NCI-H187 (cell line): ENCODE measurements around the gene BRAT1.
A peak's percentile ranks its signal among the peaks of the same experiment; 100 is the strongest.

Experiments
- DNase-seq, 2 experiments: peaks; one replicate each; lab custom pipeline; 2025; lab: John Stamatoyannopoulos, UW

The BRAT1 gene

DNA sequence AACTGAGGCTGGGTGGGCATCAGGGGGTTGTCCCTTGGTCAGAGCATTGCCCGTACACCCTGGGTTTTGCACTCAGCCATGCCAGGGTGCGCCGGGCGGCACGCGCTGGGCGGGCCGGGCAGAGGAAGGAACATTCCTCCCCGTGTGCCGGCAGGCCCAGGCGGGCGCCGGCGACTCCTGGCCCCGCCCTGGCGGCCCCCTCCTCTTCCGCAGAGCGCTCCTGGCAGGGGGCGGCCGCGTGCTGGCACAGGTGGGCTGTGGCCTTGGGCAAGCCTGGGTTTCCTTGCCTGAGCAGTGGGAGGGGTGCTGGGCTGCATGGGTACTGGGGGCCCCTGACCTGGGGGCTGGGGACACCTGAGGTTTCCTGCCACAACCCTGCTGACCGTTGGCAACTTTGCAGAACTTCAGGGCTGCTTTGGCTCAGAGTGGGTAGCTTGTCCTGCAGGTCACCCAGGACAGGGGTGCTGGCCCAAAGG lies 31.8 kb downstream of the BRAT1 start:
- peak; percentile 43 to 78 for DNase-seq

DNA sequence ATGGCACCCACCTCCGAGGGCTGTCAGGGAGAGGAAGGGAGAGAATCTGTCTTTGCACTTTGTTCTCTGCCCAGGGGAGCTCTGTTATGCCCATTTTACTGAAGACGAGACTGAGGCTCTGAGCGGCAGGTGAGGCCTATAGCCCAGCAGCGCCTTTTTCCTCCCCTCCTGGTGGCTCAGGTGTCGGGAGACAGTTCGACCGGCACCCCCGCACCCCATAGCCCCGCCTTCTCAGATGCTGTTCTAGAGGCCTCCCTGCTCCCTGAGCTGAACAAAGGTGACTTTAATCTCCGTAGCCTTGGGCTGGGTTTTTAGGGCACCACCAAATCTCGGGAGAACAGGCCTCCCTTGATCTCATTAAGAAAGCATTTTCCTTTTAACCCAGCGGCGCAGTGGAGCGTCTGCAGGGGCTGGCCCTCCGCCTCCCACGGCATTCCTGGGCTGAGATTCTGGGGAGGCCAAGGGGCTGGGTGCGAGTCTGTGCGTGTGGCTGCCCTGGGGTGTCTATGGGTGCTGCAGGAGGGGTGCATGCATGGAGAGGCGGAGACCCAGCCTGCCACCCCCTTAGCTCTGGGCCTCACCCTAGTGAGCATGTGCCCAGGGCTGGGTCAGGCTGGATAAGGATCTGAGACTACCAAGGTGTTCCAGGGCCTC lies 32.4 kb downstream of the BRAT1 start:
- peak in 1 of 2 experiments; percentile 31 for DNase-seq

DNA sequence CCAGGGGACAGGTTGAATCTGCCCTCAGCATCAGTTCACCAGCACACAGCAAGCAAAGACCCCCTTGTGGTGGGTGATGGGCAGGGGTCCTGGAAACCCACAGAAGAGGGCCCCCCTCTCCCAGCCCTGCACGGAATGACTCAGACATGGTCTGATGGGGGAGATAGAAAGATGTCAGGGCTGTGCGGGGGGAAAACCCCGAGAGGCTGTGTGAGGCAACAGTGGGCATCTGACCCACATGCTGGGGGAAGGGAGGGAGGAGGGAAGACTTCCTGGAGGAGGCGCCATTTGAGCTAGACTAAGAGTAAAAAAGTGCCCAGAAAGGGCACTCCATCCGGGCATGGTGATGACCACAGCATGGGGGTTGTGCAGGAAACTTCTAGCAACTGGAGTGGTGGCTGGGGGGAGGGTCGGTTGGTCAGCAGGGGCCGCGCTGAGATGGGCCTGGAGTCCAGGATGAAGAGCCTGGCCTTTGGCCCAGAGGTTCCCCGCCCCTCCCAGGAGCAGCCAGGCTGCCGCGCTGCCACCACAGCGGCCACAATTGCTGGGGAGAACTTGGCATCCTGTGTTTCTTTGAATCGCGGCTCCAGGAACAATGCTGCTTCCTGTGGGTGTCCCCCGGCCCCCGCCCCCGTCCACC lies 33.3 kb downstream of the BRAT1 start:
- no peak for DNase-seq

DNA sequence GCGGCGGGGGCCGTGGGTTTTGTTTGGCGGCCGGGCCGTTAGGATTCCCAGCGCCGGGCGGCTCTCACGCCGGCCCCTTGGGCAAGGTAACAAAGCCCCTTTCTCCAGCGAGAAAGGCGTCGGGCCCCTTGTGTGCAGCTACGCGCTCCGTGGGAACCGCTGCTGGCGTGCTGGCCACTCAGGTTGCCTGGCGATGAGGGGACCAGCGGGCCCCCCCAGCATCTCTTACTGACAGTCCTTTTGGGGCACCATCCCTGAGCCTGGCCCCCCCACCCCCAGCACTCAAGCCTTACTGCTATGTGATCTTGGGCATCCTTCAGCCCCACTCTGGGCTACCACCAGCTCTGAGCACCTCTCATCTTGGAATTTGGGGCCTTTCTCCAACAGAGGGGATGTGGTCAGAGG lies 34.0 kb downstream of the BRAT1 start:
- DNase-seq, result no peak

DNA sequence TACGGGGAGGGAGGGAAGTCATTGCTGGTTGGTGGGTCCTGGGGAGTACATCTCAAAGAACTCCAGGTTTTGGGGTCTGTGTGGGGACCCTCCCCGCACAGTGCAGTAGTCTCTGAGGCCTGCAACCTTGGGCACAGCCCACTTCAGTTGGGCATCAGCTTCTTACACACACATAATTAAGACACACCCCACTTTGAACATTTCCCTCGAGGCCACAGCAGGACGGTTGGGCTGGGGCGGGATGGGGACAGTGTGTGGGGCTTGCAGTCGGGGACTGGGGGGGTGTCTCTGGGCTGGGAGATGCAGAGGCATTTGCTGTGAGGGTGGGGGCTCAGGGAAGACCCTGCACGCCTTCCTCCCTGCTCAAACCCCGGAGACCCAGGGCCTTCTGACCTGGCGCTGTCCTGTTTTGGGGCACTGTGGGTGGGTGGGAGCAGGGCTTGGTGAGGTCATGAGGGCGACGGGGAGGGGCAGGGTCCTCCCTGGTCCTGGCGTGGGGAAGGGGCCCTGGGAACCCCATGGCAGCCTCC lies 34.5 kb downstream of the BRAT1 start:
- DNase-seq, result peak in 1 of 2 experiments; percentile 18

DNA sequence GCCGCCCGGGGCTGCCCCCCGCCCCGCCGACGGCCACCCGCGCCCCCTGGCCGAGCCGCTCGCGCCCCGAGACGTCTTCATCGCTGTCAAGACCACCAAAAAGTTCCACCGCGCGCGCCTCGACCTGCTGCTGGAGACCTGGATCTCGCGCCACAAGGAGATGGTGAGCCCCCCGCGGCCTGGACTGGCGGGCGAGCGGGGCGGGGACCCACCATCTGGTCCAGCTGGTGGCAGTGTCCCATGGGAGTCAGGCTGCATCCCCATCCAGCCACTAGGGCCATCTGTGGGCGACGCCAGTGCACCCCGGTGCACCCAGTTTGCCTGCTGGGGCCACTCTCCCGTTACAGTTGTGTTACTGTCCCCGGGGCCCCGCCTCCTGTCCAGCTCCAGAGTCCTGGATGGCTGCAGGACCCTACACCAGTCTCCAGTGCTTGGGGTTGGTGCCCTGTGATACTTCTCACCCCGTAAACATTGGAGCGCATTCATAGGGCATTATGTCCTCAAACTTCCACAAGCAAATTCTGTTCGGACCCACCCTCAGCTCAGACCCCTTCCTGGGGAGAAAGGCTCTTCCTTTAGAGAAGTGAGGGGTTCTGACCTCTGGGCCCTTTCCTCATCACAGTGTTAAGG lies 35.1 kb downstream of the BRAT1 start:
- DNase-seq, result no peak

DNA sequence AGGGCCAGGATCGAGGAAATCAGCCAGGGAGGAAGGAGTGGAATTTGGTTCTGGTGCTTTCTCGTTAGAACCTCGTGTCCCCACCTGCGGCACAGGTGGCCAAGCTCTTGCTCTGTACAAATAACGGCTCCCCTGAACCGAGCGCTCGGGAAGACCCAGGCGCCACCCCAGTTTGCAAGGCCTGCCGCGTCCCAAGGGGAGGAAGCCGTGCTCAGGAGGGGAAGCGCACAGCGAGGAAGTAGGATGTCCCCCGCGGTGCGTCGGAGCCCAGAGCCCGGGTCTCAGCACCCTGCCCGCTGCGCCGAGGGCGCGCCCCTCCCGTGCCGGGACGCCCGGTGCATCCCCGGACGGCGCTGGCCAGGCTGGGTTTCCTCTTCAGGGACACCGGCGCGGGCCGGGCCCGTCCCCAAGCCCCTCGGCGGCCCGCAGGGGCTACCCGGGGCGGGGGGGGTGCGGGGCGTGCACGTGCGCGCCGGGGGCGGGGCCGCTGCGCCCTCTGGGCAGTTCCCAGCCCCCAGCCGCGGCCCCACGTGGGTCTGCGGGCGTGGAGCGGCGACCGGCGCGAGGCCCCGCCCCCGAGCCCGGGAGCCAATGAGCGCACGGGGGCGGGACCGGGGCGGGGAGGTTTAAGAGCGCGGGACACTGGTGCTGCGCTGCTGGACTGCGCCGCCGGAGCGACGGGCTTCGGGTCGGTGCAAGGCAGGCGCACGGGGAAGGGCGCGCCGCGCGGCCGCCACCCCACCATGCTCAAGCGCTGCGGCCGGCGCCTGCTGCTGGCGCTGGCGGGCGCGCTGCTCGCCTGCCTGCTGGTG lies 36.0 kb downstream of the BRAT1 start, which contains the start of gene LFNG:
TSS of gene LFNG (plus strand) at position 656 of the 812 bp plus-strand sequence. CDS start at position 744, 88 bp downstream.
- peak; percentile 89 to 91 for DNase-seq

DNA sequence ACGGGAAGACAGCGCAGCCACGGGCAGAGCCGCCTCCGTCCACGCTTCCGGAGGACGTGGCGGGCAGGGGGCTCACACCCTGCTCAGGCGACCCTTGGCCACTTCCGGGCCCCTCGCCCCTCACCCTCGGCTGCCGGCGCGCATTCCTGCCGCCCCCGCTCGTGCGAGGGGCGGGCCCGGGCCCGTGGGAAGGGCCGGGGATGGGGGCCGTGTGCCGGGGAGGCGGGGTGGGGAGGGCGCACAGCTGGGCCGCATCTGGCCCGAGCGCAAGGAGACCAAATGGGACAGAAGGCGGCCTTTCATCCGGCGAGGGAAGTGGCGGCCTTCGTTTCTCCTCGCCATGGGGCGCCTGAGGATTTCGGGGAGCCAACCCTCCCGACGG lies 36.6 kb downstream of the BRAT1 start:
- DNase-seq, result no peak

DNA sequence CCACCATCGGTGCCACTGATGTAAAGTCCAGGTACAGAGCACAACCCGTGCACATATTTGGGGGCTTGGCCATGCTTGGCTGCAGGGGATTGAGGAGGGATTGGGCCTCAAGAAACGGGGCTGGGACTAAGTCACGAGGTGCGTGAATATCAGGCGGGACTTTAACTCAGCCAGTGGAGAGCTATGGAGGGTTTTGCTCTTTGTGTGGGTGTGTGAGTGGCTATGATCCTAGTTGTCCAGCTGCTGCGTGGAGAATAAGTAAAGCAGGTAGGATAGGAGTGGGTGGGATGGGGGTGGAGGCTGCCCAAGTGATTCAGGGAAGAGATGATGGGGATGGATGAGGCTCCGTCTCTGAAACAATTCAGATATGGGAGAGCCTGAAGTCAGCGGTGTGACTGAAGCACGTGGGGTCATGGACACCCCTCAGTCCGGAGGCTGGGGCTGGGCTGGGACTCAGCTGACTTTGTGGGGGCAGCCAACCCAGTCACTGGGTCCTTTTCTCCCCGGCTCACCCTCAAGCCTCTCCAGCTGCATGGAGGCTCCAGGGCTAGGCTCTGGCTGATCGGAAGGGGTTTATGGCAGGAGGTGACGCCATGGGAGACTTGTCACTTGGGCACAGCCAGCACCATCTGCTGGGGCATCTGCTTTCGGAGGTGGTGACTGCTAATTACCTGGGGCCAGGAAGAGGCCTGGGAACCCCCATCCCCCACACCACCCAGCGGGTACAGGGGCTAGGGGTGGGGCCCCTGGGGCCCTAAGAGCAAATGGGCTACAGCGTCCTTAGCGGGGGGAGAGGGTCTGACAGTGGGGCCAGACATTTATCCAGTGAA lies 37.4 kb downstream of the BRAT1 start:
- no peak for DNase-seq

DNA sequence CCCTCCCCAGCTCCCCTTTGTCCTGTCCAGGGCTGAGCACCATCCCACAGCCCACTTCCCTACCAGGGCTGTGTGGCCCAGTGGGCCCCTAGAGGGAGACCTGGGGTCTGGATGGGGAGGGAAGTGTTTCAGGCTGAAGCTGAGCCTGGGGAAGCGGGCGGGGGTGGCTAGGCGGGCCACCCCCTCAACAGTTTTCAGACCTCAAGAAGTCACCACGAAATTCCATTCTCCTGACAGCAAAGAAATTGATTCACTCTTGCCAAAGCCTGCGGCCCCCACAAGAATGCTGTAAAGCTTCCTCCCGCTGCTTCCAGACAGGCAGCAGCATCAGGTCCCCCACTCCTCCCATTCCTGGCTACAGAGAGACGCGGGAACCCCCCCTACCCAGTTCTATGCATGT lies 38.3 kb downstream of the BRAT1 start:
- DNase-seq, result no peak

DNA sequence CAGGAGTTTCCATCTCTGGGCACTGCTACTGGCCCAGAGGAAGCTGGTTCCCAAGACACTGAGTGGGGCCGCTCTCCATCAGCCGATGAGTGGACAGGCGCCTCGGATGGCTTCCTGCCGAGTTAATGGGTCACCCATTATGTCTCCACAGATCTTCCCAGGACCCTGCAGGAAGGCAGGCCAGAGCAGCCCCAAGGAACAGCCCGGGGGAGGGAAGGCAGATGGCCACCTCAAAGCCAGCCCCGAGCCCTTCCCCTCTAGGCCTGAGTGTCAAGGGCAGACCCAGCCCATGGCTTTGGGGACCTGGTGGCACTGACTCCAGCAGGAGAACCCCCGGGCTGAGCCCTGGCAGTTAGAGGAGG lies 39.1 kb downstream of the BRAT1 start:
- no peak for DNase-seq

DNA sequence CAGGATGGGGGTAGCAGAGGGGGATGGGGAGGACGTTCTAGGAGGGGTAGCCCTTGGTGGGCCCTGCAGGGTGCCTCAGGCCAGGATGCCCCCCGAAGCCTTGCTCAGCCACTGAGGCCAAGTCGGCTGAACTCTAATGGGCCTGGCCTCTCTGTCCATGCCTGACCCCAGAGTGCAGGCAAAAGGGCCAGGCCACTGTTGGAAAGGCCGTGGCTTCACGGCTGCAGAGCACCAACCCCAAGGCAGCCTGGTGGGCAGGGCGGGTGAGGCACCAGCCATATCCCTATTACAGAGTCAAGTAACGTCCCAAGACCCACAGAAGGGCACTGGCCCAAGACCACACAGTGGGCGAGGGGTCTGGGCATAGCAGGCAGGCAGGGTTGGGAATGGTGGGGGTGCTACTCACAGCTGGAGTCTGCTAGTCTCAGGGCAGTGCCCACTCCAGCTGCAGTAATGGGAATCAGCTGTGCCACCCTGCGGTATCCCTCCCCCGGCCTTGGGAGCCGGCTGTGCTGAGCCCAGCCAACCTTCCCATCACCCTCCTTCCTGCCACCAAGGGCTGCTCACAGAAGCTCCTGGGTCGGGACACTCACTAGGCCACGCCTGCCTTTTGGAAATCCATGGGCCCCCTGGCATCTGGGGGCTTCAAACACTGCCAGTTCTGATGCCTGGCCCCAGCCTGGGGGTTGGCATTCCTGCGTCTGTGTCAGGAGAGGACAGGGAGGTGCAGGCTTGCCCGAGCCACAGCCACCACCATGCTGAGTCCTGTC lies 39.7 kb downstream of the BRAT1 start:
- DNase-seq, result no peak

DNA sequence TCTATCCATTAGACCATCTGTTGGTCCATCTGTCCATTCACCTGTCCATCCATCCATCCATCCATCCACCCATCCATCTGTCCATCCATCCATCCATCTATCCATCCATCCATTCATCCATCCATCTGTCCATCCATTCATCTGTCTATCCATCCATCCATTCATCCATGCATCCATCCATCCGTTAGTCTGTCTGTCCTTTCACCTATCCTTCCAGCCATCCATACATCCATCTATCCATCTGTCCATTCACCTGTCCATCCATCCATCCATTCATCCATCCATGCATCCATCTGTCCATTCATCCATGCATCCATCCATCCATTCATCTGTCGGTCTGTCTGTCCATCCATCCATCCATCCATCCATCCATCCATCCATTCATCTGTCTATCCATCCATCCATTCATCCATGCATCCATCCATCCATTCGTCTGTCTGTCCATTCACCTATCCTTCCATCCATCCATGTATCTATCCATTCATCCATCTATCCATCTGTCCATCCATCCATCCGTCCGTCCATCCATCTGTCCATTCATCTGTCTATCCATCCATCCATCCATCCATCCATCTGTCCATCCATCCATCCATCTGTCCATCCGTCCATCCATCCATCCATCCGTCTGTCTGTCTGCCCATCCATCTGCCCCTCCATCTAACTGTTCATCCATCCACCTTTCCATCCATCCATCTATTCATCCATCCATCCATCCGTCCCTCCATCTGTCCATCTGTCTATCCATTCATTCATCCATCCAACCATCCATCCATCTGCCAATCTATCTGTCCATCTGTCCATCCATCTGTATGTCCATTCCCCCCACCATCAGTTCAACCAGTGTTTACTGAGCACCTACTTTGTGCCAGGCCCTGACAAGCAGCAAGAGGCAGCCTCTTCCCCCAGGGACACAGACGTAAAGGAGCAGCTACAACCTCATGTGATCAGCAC lies 40.6 kb downstream of the BRAT1 start:
- DNase-seq, result no peak

DNA sequence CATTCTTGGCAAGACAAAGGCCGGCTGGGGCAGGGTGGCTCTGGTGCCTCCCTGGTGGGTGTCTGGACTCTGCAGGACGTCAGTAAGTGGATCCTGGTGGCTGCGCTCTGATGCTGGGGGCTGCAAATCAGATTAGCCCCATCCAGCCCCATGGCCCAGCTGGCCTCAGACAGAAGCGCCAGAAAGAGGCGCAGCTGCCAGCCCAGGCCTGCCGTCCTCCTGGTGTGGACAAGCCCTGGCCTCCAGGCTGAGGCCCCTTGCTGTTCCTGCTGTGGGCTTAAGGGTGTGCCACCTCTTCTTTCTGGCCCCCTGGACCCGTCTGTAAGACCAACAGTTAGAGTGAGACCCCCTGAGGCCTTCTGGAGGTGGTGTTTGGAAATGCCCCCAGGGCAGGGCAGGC lies 41.6 kb downstream of the BRAT1 start:
- no peak for DNase-seq

DNA sequence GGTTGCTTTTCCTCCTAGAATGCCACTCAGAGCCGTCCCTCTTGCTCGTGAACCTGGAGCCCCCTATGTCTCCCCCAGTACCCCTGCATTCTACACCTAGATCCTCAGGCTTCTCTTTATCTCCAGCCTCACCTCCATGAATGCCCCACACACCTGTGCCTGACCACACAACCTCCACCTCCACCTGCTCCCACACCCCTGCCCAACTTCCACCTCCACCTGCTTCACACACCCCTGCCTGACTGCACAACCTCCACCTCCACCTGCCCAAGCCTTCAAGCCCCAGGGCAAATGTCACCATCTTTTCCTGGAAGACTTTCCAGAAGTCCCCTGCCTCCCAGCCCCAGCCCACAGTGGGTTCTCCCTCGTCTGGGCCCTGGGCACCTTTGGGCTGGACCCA lies 42.6 kb downstream of the BRAT1 start:
- DNase-seq, result no peak

DNA sequence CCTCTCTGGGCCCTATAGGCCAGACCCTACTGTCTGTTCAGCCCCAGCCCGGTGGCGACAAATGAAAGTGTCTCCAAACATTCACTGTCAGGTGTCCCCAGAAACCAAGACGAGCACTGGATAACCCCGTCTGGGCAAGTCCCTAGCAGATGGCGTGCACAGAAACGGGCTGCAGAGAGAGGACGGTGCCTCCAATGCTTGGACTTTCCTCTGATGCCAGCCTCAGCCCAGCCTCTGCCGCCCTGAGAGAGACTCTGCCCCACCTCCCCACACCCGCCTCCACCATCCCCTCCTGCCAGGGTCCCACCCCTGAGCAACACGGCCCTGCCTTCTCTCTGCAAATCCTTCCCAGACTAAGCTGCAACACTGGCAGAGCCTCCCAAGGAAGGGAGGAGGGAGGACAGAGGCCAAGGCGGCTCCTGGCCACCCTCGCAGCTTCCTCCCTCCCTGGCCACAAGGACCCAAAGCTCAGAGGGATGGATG lies 43.1 kb downstream of the BRAT1 start:
- DNase-seq, result no peak

DNA sequence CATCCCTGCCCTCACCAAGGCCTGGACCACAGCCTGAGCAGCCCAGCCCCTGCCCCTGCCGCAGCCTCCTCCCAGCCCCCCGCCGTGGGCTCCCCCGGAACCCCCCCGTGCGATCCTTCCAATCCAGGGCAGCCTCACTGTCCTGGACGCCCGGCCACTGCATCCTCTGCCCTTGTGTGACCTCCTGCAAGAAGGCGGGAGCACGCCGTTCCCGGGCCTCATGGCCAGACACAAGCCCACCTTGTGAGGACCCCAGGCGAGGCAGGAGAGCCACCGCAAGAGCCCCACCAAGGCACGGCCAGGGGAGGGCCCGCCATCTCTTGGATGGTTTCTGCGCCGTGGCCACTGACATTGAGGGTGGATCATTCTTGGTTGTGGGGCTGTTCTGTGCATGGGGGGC lies 43.6 kb downstream of the BRAT1 start:
- no peak for DNase-seq

DNA sequence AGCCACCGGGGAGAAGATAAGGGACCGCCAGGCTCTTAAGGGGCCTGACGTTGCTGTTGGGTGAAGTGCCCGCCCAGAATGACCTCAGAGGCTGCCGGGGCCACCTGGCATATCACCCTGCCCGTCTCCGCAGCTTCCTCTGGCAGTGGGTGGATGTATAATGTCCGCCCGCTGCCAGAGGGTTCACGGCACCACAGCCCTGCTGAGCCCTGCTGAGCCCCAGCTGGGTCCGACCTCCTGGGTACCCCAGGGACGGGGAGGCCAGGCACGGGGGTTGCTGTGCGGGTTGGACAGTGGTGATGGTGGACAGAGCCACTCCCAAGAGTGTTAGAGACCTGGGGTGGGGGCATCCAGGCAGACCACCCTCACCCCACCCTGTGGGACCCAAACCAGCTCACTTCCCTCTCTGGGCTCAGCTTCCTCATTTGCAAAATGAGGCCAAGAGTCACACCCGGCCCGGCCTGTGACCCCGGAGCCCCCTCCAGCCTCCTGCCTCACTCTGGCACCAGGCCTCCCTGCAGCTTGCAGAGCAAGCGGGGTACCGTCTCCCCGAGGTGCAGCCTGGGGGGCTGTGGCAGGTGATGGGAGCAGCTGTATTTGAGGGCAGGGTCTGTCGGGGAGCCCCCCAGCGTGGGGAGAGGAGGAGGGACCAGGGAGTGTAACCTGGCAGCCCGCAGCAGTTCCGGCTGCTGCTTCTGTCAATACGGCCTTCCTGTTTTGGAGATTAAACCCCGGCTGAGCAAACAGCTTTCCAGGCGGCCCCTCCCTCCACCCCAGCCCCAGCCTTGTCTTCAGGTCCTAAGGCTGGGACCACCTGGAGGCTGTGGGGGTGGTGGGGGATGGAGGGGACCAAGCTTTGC lies 44.2 kb downstream of the BRAT1 start:
- no peak for DNase-seq
